HEK293 (cell line): Measurements from ENCODE around the gene NXT1.
A peak's percentile ranks its signal among the peaks of the same experiment; 100 is the strongest.

ENCODE experiments used
- INSM2 ChIP-seq: fragments of 450-650 bp; formaldehyde crosslinking; IDR thresholded peaks from 2 replicates; pipeline ENCODE4 v1.5.1; 2016; ENCODE audit warnings: missing biosample characterization, missing genetic modification characterization
- KLF16 ChIP-seq: fragments of 450-650 bp; formaldehyde crosslinking; IDR thresholded peaks from 2 replicates; pipeline ENCODE4 v1.5.1; 2017; ENCODE audit warnings: missing biosample characterization, missing genetic modification characterization
- KLF17 ChIP-seq: fragments of 450-650 bp; formaldehyde crosslinking; IDR thresholded peaks from 2 replicates; pipeline ENCODE4 v1.5.1; 2016; ENCODE audit warnings: missing biosample characterization, missing genetic modification characterization
- PRDM1 ChIP-seq: fragments of 450-650 bp; formaldehyde crosslinking; IDR thresholded peaks from 2 replicates; pipeline ENCODE4; 2016; ENCODE audit warnings: missing biosample characterization, missing genetic modification characterization
- PRDM2 ChIP-seq: fragments of 450-650 bp; formaldehyde crosslinking; IDR thresholded peaks from 2 replicates; pipeline ENCODE4 v1.5.1; 2016; ENCODE audit warnings: missing biosample characterization, missing genetic modification characterization, borderline replicate concordance
- PRDM6 ChIP-seq: fragments of 450-650 bp; formaldehyde crosslinking; IDR thresholded peaks from 2 replicates; pipeline ENCODE4 v1.5.1; 2017; ENCODE audit warnings: missing biosample characterization, missing genetic modification characterization
- TSHZ1 ChIP-seq: fragments of 450-650 bp; formaldehyde crosslinking; IDR thresholded peaks from 2 replicates; pipeline ENCODE4 v1.5.1; 2016; ENCODE audit warnings: missing biosample characterization, missing genetic modification characterization, borderline replicate concordance
- ZBTB26 ChIP-seq: fragments of 450-650 bp; formaldehyde crosslinking; optimal IDR thresholded peaks from 2 replicates; pipeline ENCODE3; 2016; ENCODE audit warnings: missing biosample characterization, mild to moderate bottlenecking, missing genetic modification characterization
- ZFP69B ChIP-seq: fragments of 450-650 bp; formaldehyde crosslinking; IDR thresholded peaks from 2 replicates; pipeline ENCODE4 v1.5.1; 2016; ENCODE audit warnings: missing biosample characterization, missing genetic modification characterization
- ZNF132 ChIP-seq: fragments of 450-650 bp; formaldehyde crosslinking; IDR thresholded peaks from 2 replicates; pipeline ENCODE4 v1.5.1; 2017; ENCODE audit warnings: missing biosample characterization, missing genetic modification characterization, borderline replicate concordance
- ZNF2 ChIP-seq: fragments of 450-650 bp; formaldehyde crosslinking; IDR thresholded peaks from 2 replicates; pipeline ENCODE4 v1.5.1; 2016; ENCODE audit warnings: missing biosample characterization, missing genetic modification characterization
- ZNF202 ChIP-seq: fragments of 450-650 bp; formaldehyde crosslinking; IDR thresholded peaks from 2 replicates; pipeline ENCODE4 v1.5.1; 2016; ENCODE audit warnings: missing biosample characterization, missing genetic modification characterization, borderline replicate concordance
- ZNF239 ChIP-seq: fragments of 450-650 bp; formaldehyde crosslinking; IDR thresholded peaks from 2 replicates; pipeline ENCODE4 v1.5.1; 2016; ENCODE audit warnings: missing biosample characterization, missing genetic modification characterization
- ZNF354C ChIP-seq: fragments of 450-650 bp; formaldehyde crosslinking; IDR thresholded peaks from 2 replicates; pipeline ENCODE4 v1.5.1; 2016; ENCODE audit warnings: missing biosample characterization, missing genetic modification characterization, low read depth, borderline replicate concordance
- ZNF473 ChIP-seq: fragments of 450-650 bp; formaldehyde crosslinking; IDR thresholded peaks from 2 replicates; pipeline ENCODE4 v1.5.1; 2017; ENCODE audit warnings: missing biosample characterization, missing genetic modification characterization
- ZNF488 ChIP-seq: fragments of 450-650 bp; formaldehyde crosslinking; IDR thresholded peaks from 2 replicates; pipeline ENCODE4 v1.5.1; 2016; ENCODE audit warnings: missing biosample characterization, missing genetic modification characterization
- ZNF555 ChIP-seq: fragments of 450-650 bp; formaldehyde crosslinking; conservative IDR thresholded peaks from 2 replicates; pipeline ENCODE4 v1.5.1; 2017; ENCODE audit warnings: missing biosample characterization, mild to moderate bottlenecking, missing genetic modification characterization, inconsistent platforms

NXT1 gene

GRCh38 chr20:23361476-23362391 lies 11.1 kb downstream of the NXT1 start, which contains the start of gene GZF1 (continued):
- TF ChIP-seq KLF17 (tag by site-specific recombination) (peak; percentile 80; the same call in 1 of the 2 replicates), ZNF132 (tag by site-specific recombination) (no peak), ZBTB26 (tag by site-specific recombination) (peak; percentile 94), ZNF555 (tag by site-specific recombination) (no peak), PRDM6 (tag by site-specific recombination) (no peak), ZNF473 (tag by site-specific recombination) (no peak), ZNF239 (no peak), KLF16 (tag by site-specific recombination) (peak; percentile 74), ZNF354C (tag by site-specific recombination) (no peak), PRDM1 (tag by site-specific recombination) (peak; percentile 78), TSHZ1 (tag by site-specific recombination) (peak; percentile 75; the same call in 1 of the 2 replicates), ZNF202 (tag by site-specific recombination) (no peak), ZNF2 (tag by site-specific recombination) (no peak), ZFP69B (tag by site-specific recombination) (peak; percentile 69; the same call in 1 of the 2 replicates), PRDM2 (no peak), ZNF488 (tag by site-specific recombination) (no peak), INSM2 (tag by site-specific recombination) (peak; percentile 79)
